ENCODE data around the gene DGLUCY.
"Not testable (repeated sequence)": the region's sequence is repeated elsewhere in the genome, so short reads cannot be mapped to it uniquely, and the experiment has no call there.

DGLUCY gene

DNA sequence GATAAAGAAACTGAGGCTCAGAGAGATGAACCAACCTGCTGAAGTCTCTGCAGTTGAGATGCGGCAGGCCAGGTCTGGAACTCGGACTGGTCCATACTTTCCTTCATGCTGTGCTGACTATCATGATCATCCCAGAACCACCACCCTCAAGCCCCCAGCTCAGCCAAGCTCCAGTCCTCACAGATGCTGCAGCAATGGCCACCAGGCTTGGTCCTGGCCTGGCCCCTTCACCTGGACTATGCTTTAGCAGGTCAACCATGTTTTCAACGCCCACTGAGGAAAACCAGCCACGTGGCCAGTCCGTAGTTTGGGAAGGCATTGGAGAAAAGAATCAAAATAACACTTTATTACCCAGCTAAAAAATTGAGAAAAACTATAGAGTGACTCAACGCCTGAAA is 129.2 kb downstream of the DGLUCY start:
- no peak for DNase-seq

- DNase-seq: no peak
Measured at GRCh38 chr14:91244501-91244901, 130.6 kb downstream of the DGLUCY start, which contains the start of gene GPR68. Gene GPR68, minus strand, starts transcription at chr14:91244704. Its CDS starts 9,654 bp downstream, at chr14:91235050.

DNA sequence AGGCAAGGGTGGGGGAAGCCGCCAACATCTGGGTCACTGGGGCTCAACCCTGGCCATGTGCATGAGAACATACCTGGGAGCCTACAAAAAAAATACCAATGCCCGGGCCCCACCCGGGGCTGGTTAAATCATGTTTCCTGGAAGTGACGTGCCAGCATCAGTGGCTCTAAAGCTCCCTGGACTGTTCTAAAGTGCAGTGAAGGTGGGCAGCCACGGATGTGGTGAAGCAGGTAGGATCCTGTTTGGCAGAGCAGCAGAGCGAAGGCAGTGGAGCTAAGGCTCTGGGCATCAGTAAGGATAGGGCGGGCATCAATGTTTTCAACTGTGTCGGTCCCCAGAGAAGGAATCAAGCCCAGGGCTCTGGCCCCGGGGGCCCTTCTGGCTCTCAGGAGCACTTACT is 131.2 kb downstream of the DGLUCY start:
- no peak for DNase-seq

- DNase-seq: not testable (repeated sequence)
Measured at GRCh38 chr14:91245616-91246015, 131.7 kb downstream of the DGLUCY start.

DNA sequence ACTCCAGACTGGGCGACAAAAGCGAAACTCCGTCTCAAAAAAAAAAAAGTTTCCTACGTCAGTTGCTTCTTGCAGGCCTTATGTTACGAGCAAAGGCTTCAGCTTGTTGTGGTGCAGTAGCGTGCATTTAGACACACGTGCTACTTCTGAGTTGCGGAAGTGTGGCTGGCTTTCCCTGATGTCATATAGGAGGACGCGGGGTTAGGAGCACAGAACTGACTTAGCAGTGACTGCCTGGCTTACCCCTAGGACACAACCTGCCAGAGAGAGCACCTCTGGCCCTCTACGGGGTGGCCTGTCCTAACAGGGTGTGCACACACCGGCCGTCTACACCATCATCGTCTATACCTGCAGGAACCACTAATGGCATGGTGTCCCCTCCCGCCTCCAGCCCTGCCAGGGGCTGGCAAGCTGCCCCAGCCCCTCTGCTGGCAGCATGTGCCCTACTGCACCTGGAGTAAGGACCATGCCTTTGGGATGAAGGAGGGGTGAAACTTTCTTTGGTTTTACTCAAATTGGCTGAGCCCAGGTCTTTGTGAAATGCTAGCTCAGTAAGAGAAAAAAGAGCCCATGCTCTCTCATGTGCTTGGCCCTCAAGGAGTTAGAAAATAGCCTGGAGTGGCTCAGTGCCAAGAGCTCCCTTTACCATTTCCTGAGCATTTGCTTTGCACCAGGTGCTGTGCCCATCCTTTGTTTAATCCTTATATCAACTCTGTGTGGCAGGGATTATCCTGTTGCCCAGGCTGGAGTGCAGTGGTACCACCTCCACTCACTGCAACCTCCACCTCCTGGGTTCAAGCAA is 132.4 kb downstream of the DGLUCY start:
- peak; percentile 46 for DNase-seq

DNA sequence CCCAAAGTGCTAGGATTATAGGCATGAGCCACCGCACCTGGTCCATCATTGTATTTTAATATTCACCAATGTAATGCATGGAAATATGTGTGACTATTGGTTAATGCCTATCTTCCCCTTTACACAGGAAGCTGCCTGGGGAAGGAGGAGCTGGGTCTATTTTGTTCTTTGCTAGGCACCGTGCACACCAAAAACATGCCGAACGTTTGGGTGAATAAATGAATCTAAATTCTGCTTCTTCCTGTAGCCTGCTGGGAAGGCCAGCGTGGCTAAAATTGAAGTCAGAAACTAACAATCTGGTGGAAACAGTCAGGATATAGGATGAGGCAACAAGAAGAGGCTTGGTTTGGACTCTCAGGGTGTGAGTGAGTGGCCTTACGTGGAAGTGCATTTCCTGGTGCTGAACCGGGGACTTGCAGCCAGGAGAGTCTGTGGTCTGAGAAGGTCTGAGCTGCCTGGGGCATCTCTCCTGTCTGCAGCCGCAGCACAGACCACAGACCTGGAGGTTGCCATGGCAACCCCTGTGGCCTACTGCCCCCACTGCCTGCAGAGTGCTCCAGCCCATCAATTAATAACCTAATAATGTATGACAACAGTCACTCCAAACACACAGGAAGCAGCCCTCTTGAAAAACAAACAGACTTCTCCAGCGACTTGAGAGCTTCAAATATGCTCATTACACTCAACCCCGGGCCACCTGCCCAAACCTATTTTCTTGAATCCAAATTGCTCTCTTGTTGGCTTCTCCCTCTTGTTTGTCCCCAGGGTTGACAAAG is 136.2 kb downstream of the DGLUCY start:
- peak; percentile 64 for DNase-seq

GRCh38 chr14:91250912-91251311 is 137.0 kb downstream of the DGLUCY start:
- no peak for DNase-seq

- DNase-seq: no peak
Measured at GRCh38 chr14:91252871-91253794, 139.3 kb downstream of the DGLUCY start.

GRCh38 chr14:91253795-91254323 is 140.0 kb downstream of the DGLUCY start:
- DNase-seq: no peak

- DNase-seq: no peak
Measured at GRCh38 chr14:91254461-91254860, 140.6 kb downstream of the DGLUCY start.

- DNase-seq: no peak
Measured at GRCh38 chr14:91255026-91255695, 141.3 kb downstream of the DGLUCY start.

- DNase-seq: no peak
Measured at GRCh38 chr14:91256661-91257060, 142.8 kb downstream of the DGLUCY start.

DNA sequence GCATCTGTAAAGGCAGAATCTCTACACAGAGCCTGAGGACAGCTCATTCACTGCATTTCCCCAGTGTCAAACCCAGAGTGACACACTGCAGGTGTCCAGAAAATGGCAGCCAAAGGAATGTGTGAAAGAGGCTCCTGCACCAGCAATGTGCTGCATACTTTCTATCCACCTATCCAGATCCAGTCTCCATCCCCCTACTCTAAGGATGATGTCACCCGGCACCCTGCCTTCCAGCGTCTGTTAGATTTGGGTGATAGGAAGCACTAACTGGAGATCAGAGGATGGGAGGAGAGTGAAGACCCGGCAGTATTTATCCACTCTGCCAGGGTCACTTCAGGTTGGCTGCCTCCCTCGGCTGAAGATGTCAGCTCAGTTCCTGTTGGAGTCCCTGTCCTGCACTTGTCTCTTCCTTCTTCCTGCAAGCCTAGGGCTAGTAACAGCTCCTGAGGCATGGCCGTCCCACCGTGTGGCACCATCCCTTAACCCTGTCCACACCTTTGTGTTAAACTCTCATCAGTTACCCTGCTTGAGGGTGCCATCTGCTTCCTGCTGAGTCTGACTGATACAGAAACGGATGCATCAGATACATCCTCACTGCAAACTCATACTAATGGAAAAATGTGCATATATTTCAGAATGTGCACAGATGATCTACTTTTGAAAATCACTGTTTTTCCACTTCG is 143.6 kb downstream of the DGLUCY start:
- no peak for DNase-seq

GRCh38 chr14:91258011-91258618 is 144.2 kb downstream of the DGLUCY start:
- DNase-seq: no peak

- DNase-seq: no peak
Measured at GRCh38 chr14:91258876-91259275, 145.0 kb downstream of the DGLUCY start.

- DNase-seq: no peak
Measured at GRCh38 chr14:91261115-91261514, 147.2 kb downstream of the DGLUCY start.

GRCh38 chr14:91261986-91262549 is 148.2 kb downstream of the DGLUCY start:
- DNase-seq: no peak

DNA sequence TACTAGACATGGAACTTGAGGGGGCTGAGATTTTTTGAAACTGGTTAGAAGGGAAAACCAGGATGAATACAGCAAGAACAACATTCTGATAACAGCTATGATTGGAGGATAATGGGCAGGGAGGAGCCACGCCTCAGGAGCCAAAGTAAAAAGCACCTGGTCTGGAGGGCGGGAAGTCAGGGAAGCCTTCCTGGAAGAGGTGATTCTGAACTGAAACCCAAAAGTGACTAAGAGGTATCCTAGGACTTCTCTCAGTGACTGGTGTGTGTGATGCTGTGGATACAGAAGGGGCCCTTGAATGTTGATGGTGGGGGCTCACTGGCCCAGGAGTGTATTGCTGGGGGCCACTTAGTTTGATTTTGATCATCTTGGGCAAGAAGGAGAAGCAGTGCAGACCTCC is 149.5 kb downstream of the DGLUCY start:
- no peak for DNase-seq

DNA sequence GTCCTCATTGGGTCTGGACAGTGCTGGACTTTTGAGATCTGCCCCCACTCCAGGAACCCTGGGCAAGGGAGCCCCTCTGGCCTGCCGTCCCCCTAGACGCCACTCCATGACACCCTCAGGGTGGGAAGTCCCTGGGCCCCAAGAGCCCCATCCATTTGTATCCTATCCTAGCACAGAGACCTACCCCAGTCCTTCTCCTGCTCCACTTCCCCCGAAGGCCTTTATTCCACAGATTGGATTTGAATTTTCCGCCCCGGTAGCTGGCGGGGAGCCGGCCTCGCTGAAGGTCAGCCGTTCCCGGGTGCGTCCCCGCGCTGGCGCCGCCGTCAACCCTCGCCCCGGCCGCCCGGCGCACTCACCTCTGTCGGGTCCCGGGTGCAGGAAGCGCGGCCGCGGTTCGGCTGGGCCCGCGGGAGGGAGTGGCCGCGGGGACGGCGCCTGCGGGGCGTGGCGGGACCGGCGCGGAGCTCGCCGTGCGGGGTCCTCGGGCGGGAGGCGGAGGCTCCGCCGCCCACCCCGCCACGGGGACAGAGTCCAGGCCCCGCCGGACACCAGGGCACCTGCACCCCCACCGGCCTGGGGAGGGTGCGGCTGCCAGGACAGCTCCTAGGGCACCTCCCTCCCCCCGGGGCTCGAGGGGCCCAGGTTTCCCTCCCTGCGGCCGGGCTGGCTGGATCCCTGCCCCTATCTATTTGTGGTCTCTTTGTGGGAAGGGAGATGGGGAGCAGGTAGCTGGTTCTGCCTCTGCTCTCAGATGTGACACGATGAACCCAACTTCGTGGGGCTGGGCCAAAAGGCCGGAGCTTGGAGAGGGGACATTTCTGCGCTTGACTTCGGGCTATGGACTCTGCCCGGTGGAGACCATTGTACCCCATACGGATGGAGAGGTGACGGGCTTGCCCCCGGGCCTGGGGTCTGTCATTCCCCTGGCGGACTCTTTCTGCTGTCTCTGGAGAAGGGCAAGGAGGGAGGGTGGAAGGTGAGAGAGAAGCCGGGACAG is 150.6 kb downstream of the DGLUCY start:
- no peak for DNase-seq
